SK-N-SH treated with all-trans-retinoic acid at 6 μM for 48 hours (cell line): ENCODE results near the gene ACSM4.

Experiments used
- ATAC-seq: fragments of 200-7000 bp; cut with Tn5 transposase; 3 replicates; pipeline ENCODE4 v1.9.1; 2020; ENCODE audit warnings: mild to moderate bottlenecking, moderate library complexity
- CREB5 ChIP-seq: fragments of 250-450 bp; sonication (Bioruptor Pico); IDR thresholded peaks from 2 replicates; pipeline ENCODE4 v1.5.1; 2020; ENCODE audit warnings: low read depth, mild to moderate bottlenecking, moderate library complexity
- ISL1 ChIP-seq: fragments of 250-450 bp; sonication (Bioruptor Pico); IDR thresholded peaks from 2 replicates; pipeline ENCODE4 v2.1.2; 2022; ENCODE audit warnings: mild to moderate bottlenecking, moderate library complexity
- OSR1 ChIP-seq: fragments of 250-450 bp; sonication (Bioruptor Pico); IDR thresholded peaks from 2 replicates; pipeline ENCODE4 v1.8.0; 2022; ENCODE audit warnings: moderate library complexity, mild to moderate bottlenecking, inconsistent platforms
- POU6F1 ChIP-seq: fragments of 250-450 bp; sonication (Bioruptor Pico); IDR thresholded peaks from 2 replicates; pipeline ENCODE4 v1.8.0; 2021; ENCODE audit warnings: low read depth, mild to moderate bottlenecking, moderate library complexity, borderline replicate concordance
- PPARA ChIP-seq: fragments of 250-450 bp; sonication (Bioruptor Pico); IDR thresholded peaks from 2 replicates; pipeline ENCODE4 v1.5.0; 2020; ENCODE audit warnings: mild to moderate bottlenecking, borderline replicate concordance
- SNAI2 ChIP-seq: fragments of 250-450 bp; sonication (Bioruptor Pico); IDR thresholded peaks from 2 replicates; pipeline ENCODE4 v1.5.0; 2020; ENCODE audit warnings: mild to moderate bottlenecking, moderate library complexity
- TOX ChIP-seq: fragments of 250-450 bp; sonication (Bioruptor Pico); IDR thresholded peaks from 2 replicates; pipeline ENCODE4 v1.8.0; 2021; ENCODE audit warnings: mild to moderate bottlenecking, moderate library complexity, borderline replicate concordance
- ZC3H10 ChIP-seq: fragments of 250-450 bp; sonication (Bioruptor Pico); IDR thresholded peaks from 2 replicates; pipeline ENCODE4 v1.5.1; 2021; ENCODE audit warnings: mild to moderate bottlenecking, moderate library complexity
- ZFP30 ChIP-seq: fragments of 450-650 bp; formaldehyde crosslinking; IDR thresholded peaks from 2 replicates; pipeline ENCODE4 v1.5.0; 2022; ENCODE audit warnings: mild to moderate bottlenecking, moderate library complexity
- ZNF565 ChIP-seq: fragments of 450-650 bp; formaldehyde crosslinking; conservative IDR thresholded peaks from 2 replicates; pipeline ENCODE4 v1.5.0; 2020; ENCODE audit warnings: low read depth, mild to moderate bottlenecking, moderate library complexity
- ZNF70 ChIP-seq: fragments of 450-650 bp; formaldehyde crosslinking; IDR thresholded peaks from 2 replicates; pipeline ENCODE4 v1.5.0; 2020; ENCODE audit warnings: mild to moderate bottlenecking, moderate library complexity
- ZNF8 ChIP-seq: fragments of 450-650 bp; formaldehyde crosslinking; IDR thresholded peaks from 2 replicates; pipeline ENCODE4 v1.5.0; 2020; ENCODE audit warnings: mild to moderate bottlenecking, moderate library complexity
- TF ChIP-seq, protein P1 (sequence below): fragments of 250-450 bp; sonication (Bioruptor Pico); IDR thresholded peaks from 2 replicates; pipeline ENCODE4 v1.8.0; 2020; ENCODE audit warnings: mild to moderate bottlenecking, moderate library complexity, borderline replicate concordance
- TF ChIP-seq, protein P2 (sequence below): fragments of 250-450 bp; sonication (Bioruptor Pico); IDR thresholded peaks from 2 replicates; pipeline ENCODE4 v1.5.0; 2020; ENCODE audit warnings: mild to moderate bottlenecking, moderate library complexity
- TF ChIP-seq, protein P3 (sequence below): fragments of 250-450 bp; sonication (Bioruptor Pico); IDR thresholded peaks from 2 replicates; pipeline ENCODE4 v1.5.1; 2021; ENCODE audit warnings: mild to moderate bottlenecking, moderate library complexity

Gene ACSM4

GRCh38 chr12:7310070-7310469 lies 6.2 kb downstream of the ACSM4 start:
- no peak for TF ChIP-seq POU6F1 (CRISPR knock-in tag)
- TF ChIP-seq, protein P1, sequence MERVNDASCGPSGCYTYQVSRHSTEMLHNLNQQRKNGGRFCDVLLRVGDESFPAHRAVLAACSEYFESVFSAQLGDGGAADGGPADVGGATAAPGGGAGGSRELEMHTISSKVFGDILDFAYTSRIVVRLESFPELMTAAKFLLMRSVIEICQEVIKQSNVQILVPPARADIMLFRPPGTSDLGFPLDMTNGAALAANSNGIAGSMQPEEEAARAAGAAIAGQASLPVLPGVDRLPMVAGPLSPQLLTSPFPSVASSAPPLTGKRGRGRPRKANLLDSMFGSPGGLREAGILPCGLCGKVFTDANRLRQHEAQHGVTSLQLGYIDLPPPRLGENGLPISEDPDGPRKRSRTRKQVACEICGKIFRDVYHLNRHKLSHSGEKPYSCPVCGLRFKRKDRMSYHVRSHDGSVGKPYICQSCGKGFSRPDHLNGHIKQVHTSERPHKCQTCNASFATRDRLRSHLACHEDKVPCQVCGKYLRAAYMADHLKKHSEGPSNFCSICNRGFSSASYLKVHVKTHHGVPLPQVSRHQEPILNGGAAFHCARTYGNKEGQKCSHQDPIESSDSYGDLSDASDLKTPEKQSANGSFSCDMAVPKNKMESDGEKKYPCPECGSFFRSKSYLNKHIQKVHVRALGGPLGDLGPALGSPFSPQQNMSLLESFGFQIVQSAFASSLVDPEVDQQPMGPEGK (CRISPR knock-in tag): no peak
- TF ChIP-seq, protein P2, sequence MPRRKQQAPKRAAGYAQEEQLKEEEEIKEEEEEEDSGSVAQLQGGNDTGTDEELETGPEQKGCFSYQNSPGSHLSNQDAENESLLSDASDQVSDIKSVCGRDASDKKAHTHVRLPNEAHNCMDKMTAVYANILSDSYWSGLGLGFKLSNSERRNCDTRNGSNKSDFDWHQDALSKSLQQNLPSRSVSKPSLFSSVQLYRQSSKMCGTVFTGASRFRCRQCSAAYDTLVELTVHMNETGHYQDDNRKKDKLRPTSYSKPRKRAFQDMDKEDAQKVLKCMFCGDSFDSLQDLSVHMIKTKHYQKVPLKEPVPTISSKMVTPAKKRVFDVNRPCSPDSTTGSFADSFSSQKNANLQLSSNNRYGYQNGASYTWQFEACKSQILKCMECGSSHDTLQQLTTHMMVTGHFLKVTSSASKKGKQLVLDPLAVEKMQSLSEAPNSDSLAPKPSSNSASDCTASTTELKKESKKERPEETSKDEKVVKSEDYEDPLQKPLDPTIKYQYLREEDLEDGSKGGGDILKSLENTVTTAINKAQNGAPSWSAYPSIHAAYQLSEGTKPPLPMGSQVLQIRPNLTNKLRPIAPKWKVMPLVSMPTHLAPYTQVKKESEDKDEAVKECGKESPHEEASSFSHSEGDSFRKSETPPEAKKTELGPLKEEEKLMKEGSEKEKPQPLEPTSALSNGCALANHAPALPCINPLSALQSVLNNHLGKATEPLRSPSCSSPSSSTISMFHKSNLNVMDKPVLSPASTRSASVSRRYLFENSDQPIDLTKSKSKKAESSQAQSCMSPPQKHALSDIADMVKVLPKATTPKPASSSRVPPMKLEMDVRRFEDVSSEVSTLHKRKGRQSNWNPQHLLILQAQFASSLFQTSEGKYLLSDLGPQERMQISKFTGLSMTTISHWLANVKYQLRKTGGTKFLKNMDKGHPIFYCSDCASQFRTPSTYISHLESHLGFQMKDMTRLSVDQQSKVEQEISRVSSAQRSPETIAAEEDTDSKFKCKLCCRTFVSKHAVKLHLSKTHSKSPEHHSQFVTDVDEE (CRISPR knock-in tag): no peak
- no peak for TF ChIP-seq ZNF8
- no peak for TF ChIP-seq CREB5
- no peak for TF ChIP-seq TOX (CRISPR knock-in tag)
- no peak for TF ChIP-seq ISL1 (CRISPR knock-in tag)
- TF ChIP-seq ZNF565 (CRISPR knock-in tag): no peak
- no peak for ATAC-seq

- ATAC-seq: no peak
- TF ChIP-seq OSR1 (CRISPR knock-in tag) (no peak), PPARA (no peak), ZNF565 (CRISPR knock-in tag) (no peak), ZC3H10 (no peak), CREB5 (no peak), POU6F1 (CRISPR knock-in tag) (no peak), ZFP30 (CRISPR knock-in tag) (no peak), ISL1 (CRISPR knock-in tag) (no peak)
- TF ChIP-seq, protein P1 (CRISPR knock-in tag): no peak
- TF ChIP-seq, protein P3, sequence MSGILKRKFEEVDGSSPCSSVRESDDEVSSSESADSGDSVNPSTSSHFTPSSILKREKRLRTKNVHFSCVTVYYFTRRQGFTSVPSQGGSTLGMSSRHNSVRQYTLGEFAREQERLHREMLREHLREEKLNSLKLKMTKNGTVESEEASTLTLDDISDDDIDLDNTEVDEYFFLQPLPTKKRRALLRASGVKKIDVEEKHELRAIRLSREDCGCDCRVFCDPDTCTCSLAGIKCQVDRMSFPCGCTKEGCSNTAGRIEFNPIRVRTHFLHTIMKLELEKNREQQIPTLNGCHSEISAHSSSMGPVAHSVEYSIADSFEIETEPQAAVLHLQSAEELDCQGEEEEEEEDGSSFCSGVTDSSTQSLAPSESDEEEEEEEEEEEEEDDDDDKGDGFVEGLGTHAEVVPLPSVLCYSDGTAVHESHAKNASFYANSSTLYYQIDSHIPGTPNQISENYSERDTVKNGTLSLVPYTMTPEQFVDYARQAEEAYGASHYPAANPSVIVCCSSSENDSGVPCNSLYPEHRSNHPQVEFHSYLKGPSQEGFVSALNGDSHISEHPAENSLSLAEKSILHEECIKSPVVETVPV (CRISPR knock-in tag): no peak
- TF ChIP-seq, all 23 proteins: peak for 0
Observed at GRCh38 chr12:7319930-7320329, 16.1 kb downstream of the ACSM4 start.

DNA sequence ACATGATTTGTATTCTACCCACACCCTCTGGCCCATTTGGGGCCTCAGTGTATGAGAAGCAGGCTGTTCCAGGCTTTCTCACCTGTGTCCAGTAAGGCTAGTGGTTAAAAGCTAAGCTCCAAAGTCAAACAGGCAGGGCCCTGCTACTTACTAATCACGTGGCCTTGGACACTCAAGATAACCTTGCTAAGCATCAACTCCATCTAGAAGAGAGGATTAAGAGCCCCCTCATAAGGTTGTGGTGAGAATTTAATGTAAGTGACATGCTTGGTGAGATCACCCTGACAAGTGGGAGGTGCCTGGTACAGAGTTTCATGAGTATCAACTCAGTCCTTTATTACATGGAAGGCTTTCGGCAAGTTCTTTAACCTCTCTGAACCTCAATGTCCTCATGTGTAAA lies 17.8 kb downstream of the ACSM4 start:
- ATAC-seq: no peak
- no peak for TF ChIP-seq POU6F1 (CRISPR knock-in tag)
- TF ChIP-seq OSR1 (CRISPR knock-in tag): no peak
- TF ChIP-seq ZNF70 (CRISPR knock-in tag): no peak
- no peak for TF ChIP-seq ISL1 (CRISPR knock-in tag)
- TF ChIP-seq ZFP30 (CRISPR knock-in tag): no peak
- TF ChIP-seq SNAI2 (CRISPR knock-in tag): no peak
- TF ChIP-seq, protein P2 (CRISPR knock-in tag): no peak
- TF ChIP-seq ZC3H10: no peak
